ENCODE measurements around the gene PCDHGA11. TPM values are rescaled to one million over a fixed set of nuclear protein-coding genes. Genes with fewer than 3 reads are reported as not detected.
"Not testable (repeated sequence)": the region's sequence is repeated elsewhere in the genome, so short reads cannot be mapped to it uniquely, and the experiment has no call there.

PCDHGA11 gene
- total RNA-seq, 2 experiments from 2014 or later = not detected

DNA sequence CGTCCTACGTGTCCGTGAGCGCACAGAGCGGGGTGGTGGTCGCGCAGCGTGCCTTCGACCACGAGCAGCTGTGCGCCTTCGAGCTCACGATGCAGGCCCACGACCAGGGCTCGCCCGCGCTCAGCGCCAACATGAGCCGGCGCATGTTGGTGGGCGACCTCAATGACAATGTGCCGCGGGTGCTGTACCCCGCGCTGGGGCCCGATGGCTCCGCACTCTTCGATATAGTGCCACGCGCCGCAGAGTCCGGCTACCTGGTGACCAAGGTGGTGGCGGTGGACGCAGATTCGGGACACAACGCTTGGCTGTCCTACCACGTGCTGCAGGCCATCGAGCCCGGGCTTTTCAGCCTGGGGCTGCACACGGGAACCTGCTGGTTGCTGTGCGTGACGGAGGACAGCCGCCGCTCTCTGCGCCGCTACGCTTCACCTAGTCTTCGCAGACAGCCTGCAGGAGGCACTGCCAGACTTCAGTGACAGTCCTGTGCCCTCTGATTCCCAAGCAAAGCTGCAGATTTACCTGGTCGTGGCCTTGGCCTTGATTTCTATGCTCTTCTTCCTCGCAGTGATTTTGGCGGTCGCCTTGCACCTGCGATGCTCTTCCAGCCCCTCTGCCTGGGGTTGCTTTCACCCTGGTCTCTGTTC lies 7.1 kb downstream of the PCDHGA11 start:
- peaks cover 12% of the 10 kb centered on the region for H3K9me3 Mint-ChIP-seq
- peaks cover 13% of the 10 kb centered on the region for H3K36me3 Mint-ChIP-seq (ENCODE audit: low read depth)
- peaks cover 53% of the 10 kb centered on the region for H3K27me3 Mint-ChIP-seq
- ChIA-PET POLR2A (no interaction called here), CTCF (interaction anchor here (1.0 kb wide), 1 partner anchor 10 kb away, joined by 4 read pairs; no protein-coding TSS in a partner anchor)
- no peak for DNase-seq
- H3K4me3 Mint-ChIP-seq = no peak overlapping the region
- H3K27ac Mint-ChIP-seq = no peak overlapping the region
- peaks cover 6% of the 10 kb centered on the region for H3K4me1 Mint-ChIP-seq

- Mint-ChIP-seq H3K9me3 (peaks cover 13% of the 10 kb centered on the region), H3K36me3 (ENCODE audit: low read depth) (peaks cover 13% of the 10 kb centered on the region), H3K4me1 (peaks cover 6% of the 10 kb centered on the region), H3K27me3 (peaks cover 42% of the 10 kb centered on the region), H3K27ac (peak within 1 kb of the TSS; percentile 41), H3K4me3 (peak within 1 kb of the TSS; percentile 53)
- ChIA-PET POLR2A (interaction anchor here (0.7 to 1.1 kb wide), 3 partner anchors 9 to 32 kb away, joined by 3 read pairs; partner anchors contain the start of gene PCDHGA11), CTCF (interaction anchor here (0.6 to 2.2 kb wide), 19 partner anchors 9 to 189 kb away, joined by 3 to 16 read pairs (median 4); partner anchors contain the start of genes DIAPH1, PCDHGA10, PCDHGA11 and PCDHGB6)
- no peak for DNase-seq
Observed at GRCh38 chr5:141430332-141431113, 9.7 kb downstream of the PCDHGA11 start, which contains the start of gene PCDHGA12. Gene PCDHGA12 (plus strand): TSS chr5:141430507. CDS start chr5:141430760, 253 bp downstream.

DNA sequence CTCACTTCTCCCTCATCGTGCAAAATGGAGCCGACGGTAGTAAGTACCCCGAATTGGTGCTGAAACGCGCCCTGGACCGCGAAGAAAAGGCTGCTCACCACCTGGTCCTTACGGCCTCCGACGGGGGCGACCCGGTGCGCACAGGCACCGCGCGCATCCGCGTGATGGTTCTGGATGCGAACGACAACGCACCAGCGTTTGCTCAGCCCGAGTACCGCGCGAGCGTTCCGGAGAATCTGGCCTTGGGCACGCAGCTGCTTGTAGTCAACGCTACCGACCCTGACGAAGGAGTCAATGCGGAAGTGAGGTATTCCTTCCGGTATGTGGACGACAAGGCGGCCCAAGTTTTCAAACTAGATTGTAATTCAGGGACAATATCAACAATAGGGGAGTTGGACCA lies 10.4 kb downstream of the PCDHGA11 start:
- no peak for DNase-seq
- POLR2A ChIA-PET = interaction anchor here (0.7 to 1.1 kb wide), 2 partner anchors 10 to 32 kb away, joined by 3 read pairs; partner anchors contain the start of gene PCDHGA11
- no peak overlapping the region for H3K27ac Mint-ChIP-seq
- CTCF ChIA-PET = interaction anchor here (0.6 to 2.2 kb wide), 11 partner anchors 10 to 133 kb away, joined by 3 to 16 read pairs (median 7); partner anchors contain the start of genes PCDHGA10, PCDHGA11, PCDHGB6 and PCDHGB7
- peaks cover 6% of the 10 kb centered on the region for H3K4me1 Mint-ChIP-seq
- peaks cover 13% of the 10 kb centered on the region for H3K9me3 Mint-ChIP-seq
- H3K27me3 Mint-ChIP-seq = peaks cover 40% of the 10 kb centered on the region
- peaks cover 13% of the 10 kb centered on the region for H3K36me3 Mint-ChIP-seq (ENCODE audit: low read depth)
- peak overlapping the region; percentile 53 for H3K4me3 Mint-ChIP-seq

- CTCF ChIA-PET, POLR2A ChIA-PET: not testable (repeated sequence)
- H3K27me3 Mint-ChIP-seq = peaks cover 33% of the 10 kb centered on the region
Observed at GRCh38 chr5:141432308-141432707, 11.5 kb downstream of the PCDHGA11 start.

GRCh38 chr5:141432726-141433125 lies 11.9 kb downstream of the PCDHGA11 start:
- Mint-ChIP-seq H3K36me3 (ENCODE audit: low read depth) (peaks cover 13% of the 10 kb centered on the region), H3K9me3 (peaks cover 13% of the 10 kb centered on the region), H3K27me3 (peaks cover 33% of the 10 kb centered on the region)
- CTCF ChIA-PET = interaction anchor here (0.7 kb wide), 1 partner anchor 38 kb away, joined by 3 read pairs; no protein-coding TSS in a partner anchor
- H3K27ac Mint-ChIP-seq, DNase-seq, H3K4me1 Mint-ChIP-seq, POLR2A ChIA-PET, H3K4me3 Mint-ChIP-seq: not testable (repeated sequence)

More at GRCh38 chr5:141432308-141432707, 11.5 kb downstream of the PCDHGA11 start:
- not testable (repeated sequence) for H3K4me3 Mint-ChIP-seq, H3K4me1 Mint-ChIP-seq, DNase-seq, H3K27ac Mint-ChIP-seq
- H3K9me3 Mint-ChIP-seq = peaks cover 13% of the 10 kb centered on the region
- H3K36me3 Mint-ChIP-seq (ENCODE audit: low read depth) = peaks cover 13% of the 10 kb centered on the region

GRCh38 chr5:141434006-141434405 lies 13.2 kb downstream of the PCDHGA11 start:
- H3K27me3 Mint-ChIP-seq = peaks cover 28% of the 10 kb centered on the region
- no peak overlapping the region for H3K27ac Mint-ChIP-seq
- no peak overlapping the region for H3K4me3 Mint-ChIP-seq
- DNase-seq = no peak
- ChIA-PET POLR2A (no interaction called here), CTCF (no interaction called here)
- H3K36me3 Mint-ChIP-seq (ENCODE audit: low read depth) = peaks cover 13% of the 10 kb centered on the region
- peaks cover 6% of the 10 kb centered on the region for H3K4me1 Mint-ChIP-seq
- peaks cover 9% of the 10 kb centered on the region for H3K9me3 Mint-ChIP-seq

DNA sequence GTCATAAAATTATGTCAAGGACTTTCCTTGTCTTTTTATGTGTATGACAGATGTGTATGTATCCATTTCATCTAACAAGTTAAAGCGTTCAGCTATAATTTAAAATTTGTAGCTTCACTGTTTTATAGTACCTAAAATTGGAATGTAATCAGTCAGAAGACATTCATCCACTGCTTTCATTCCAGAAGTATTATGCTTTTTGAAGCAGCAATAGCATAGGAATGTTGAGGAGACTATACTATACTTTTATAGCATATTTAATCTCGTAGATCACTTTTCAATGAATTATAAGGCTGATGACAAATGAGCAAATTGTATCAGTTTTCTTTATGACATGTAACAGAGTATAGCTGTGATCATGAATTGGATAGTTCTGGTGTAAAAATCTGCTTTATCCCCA lies 16.4 kb downstream of the PCDHGA11 start:
- DNase-seq = no peak
- POLR2A ChIA-PET = no interaction called here
- CTCF ChIA-PET = interaction anchor here (1.3 kb wide), 1 partner anchor 9 kb away, joined by 4 read pairs; no protein-coding TSS in a partner anchor
- peaks cover 4% of the 10 kb centered on the region for H3K9me3 Mint-ChIP-seq
- H3K27me3 Mint-ChIP-seq = peaks cover 11% of the 10 kb centered on the region
- no peaks in the 10 kb centered on the region for H3K36me3 Mint-ChIP-seq (ENCODE audit: low read depth)
- H3K27ac Mint-ChIP-seq = no peak overlapping the region
- no peak overlapping the region for H3K4me3 Mint-ChIP-seq
- H3K4me1 Mint-ChIP-seq = no peaks in the 10 kb centered on the region

- no peak overlapping the region for H3K4me3 Mint-ChIP-seq
- H3K4me1 Mint-ChIP-seq = no peaks in the 10 kb centered on the region
- H3K27ac Mint-ChIP-seq = no peak overlapping the region
- no peak for DNase-seq
- ChIA-PET CTCF (no interaction called here), POLR2A (interaction anchor here (0.9 to 1.0 kb wide), 2 partner anchors 10 to 12 kb away, joined by 3 read pairs; partner anchors contain the start of gene PCDHGA12)
- H3K36me3 Mint-ChIP-seq (ENCODE audit: low read depth) = no peaks in the 10 kb centered on the region
- H3K27me3 Mint-ChIP-seq = peaks cover 8% of the 10 kb centered on the region
- peaks cover 2% of the 10 kb centered on the region for H3K9me3 Mint-ChIP-seq
Observed at GRCh38 chr5:141439411-141440141, 18.7 kb downstream of the PCDHGA11 start.

DNA sequence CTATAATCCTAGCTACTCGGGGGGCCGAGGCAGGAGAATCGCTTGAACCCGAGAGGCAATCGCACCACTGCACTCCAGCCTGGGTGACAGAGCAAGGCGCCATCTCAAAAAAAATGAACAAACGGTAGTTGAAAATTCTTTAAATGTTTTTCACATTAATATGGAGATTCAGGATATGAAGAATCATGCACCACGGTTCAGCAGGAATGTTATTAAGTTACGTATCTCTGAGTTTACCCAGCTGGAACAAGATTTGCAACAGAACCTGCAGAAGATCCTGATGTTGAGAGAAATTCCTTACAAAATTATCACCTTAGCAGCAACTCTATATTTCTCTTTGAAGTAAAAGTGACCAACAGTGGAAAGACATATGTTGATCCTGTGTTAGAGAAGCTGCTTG lies 19.5 kb downstream of the PCDHGA11 start:
- DNase-seq = no peak
- H3K4me1 Mint-ChIP-seq = no peaks in the 10 kb centered on the region
- H3K9me3 Mint-ChIP-seq = peaks cover 2% of the 10 kb centered on the region
- no peak overlapping the region for H3K4me3 Mint-ChIP-seq
- no peak overlapping the region for H3K27ac Mint-ChIP-seq
- ChIA-PET POLR2A (no interaction called here), CTCF (no interaction called here)
- peaks cover 10% of the 10 kb centered on the region for H3K27me3 Mint-ChIP-seq
- H3K36me3 Mint-ChIP-seq (ENCODE audit: low read depth) = no peaks in the 10 kb centered on the region

DNA sequence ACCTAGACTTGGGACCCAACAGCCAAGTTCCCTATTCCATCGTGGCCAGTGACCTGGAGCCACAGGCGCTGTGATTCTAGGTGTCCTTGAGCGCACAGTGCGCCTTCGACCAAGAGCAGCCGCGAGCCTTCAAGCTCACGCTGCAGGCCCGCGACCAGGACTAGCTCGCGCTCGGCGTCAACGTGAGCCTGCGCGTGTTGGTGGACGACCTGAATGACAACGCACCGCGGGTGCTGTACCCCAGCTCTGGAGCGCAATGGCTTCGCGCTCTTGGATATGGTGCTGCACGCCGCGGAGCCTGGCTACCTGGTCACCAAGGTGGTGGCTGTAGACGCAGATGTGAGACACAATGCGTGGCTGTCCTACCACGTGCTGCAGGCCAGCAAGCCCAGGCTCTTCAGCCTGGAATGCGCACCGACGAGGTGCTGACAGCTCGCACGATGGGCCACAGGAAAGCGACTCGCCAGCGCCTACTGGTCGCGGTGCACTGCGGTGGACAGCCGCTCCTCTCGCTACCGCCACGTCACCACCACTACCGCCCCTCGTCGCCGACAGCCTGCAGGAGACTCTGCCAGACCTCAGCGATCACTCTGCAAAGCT lies 20.8 kb downstream of the PCDHGA11 start:
- Mint-ChIP-seq H3K9me3 (peaks cover 2% of the 10 kb centered on the region), H3K4me1 (no peaks in the 10 kb centered on the region), H3K27ac (no peak overlapping the region), H3K36me3 (ENCODE audit: low read depth) (no peaks in the 10 kb centered on the region), H3K4me3 (no peak overlapping the region), H3K27me3 (peaks cover 8% of the 10 kb centered on the region)
- POLR2A ChIA-PET = no interaction called here
- DNase-seq = no peak
- CTCF ChIA-PET = no interaction called here

- Mint-ChIP-seq H3K9me3 (no peaks in the 10 kb centered on the region), H3K27ac (no peak overlapping the region), H3K36me3 (ENCODE audit: low read depth) (no peaks in the 10 kb centered on the region), H3K4me1 (no peaks in the 10 kb centered on the region), H3K4me3 (no peak overlapping the region), H3K27me3 (peaks cover 2% of the 10 kb centered on the region)
- DNase-seq = no peak
- ChIA-PET CTCF (interaction anchor here (0.7 kb wide), 1 partner anchor 219 kb away, joined by 3 read pairs; no protein-coding TSS in a partner anchor), POLR2A (no interaction called here)
Observed at GRCh38 chr5:141465351-141465750, 44.5 kb downstream of the PCDHGA11 start.
